ENCODE results near the gene PHYHD1.

GRCh38 chr9:128906741-128907140 is 14.0 kb upstream of the PHYHD1 start:
- TF ChIP-seq CTCF (IDR thresholded peaks at IDR 0.05 in 4 of 5, conservative IDR thresholded peaks at IDR 0.05 in 1 of 5) (no peak), POLR2A (IDR thresholded peaks at IDR 0.05) (no peak)
